Measurements from ENCODE around the gene SLC38A6. TPM values are rescaled to one million over a fixed set of nuclear protein-coding genes. Genes with fewer than 3 reads are reported as not detected.

SLC38A6 gene
- total RNA-seq, result 1 to 10 TPM; 3.5 to 6.8 (median 5.9) TPM
- long read RNA-seq, partial matches to known transcripts, result 0 of 3 reads
- long read RNA-seq, other reads (novel, unspliced or antisense), result 2 of 3 reads

GRCh38 chr14:60980811-60981632 is at the start of gene SLC38A6, which contains the start of gene TRMT5:
Gene SLC38A6, plus strand, starts transcription at chr14:60981245. Its CDS starts 33 bp downstream, at chr14:60981278.
Gene TRMT5, minus strand, starts transcription at chr14:60981079. Its CDS starts 106 bp downstream, at chr14:60980973.
- peak within 1 kb of the TSS; percentile 66 to 79 (median 68) for H3K27ac ChIP-seq
- peaks cover 0 to 6% (median 0%) of the 10 kb centered on the region in 4 donors for H3K36me3 ChIP-seq
- WGBS (ENCODE audit: insufficient coverage, low coverage, low lambda C conversion rate, missing lambda C conversion rate), result under 1% methylated on average over 33 of the region's 59 CpGs
- TF ChIP-seq POLR2A (IDR thresholded peaks at IDR 0.05) (peak; percentile 63), CTCF (IDR thresholded peaks at IDR 0.05) (no peak)
- H3K27me3 ChIP-seq, result no peaks in the 10 kb centered on the region
- no peaks in the 10 kb centered on the region for H3K9me3 ChIP-seq
- peak; percentile 93 to 95 (median 94) for DNase-seq
- intact Hi-C loops (cut with DNase I), result no loop called here
- H3K4me1 ChIP-seq, result peaks cover 0 to 6% (median 2%) of the 10 kb centered on the region in 4 donors
- peak within 1 kb of the TSS; percentile 81 to 87 (median 81) for H3K4me3 ChIP-seq
- ATAC-seq, result peak; percentile 96 to 99 (median 98)

- DNase-seq, result no peak
- H3K4me1 ChIP-seq, result no peaks in the 10 kb centered on the region
- WGBS (ENCODE audit: insufficient coverage, low coverage, low lambda C conversion rate, missing lambda C conversion rate), result 87% methylated on average over 6 of the region's 8 CpGs
- TF ChIP-seq POLR2A (IDR thresholded peaks at IDR 0.05) (no peak), CTCF (IDR thresholded peaks at IDR 0.05) (no peak)
- H3K4me3 ChIP-seq, result no peak overlapping the region
- ATAC-seq, result no peak
- H3K36me3 ChIP-seq, result no peaks in the 10 kb centered on the region
- no peaks in the 10 kb centered on the region for H3K9me3 ChIP-seq
- no peak overlapping the region for H3K27ac ChIP-seq
- H3K27me3 ChIP-seq, result no peaks in the 10 kb centered on the region
- intact Hi-C loops (cut with DNase I), result no loop called here
Measured at GRCh38 chr14:60933920-60934655, 47.0 kb upstream of the SLC38A6 start.

- intact Hi-C loops (cut with DNase I), result no loop called here
- DNase-seq (no peak), ATAC-seq (no peak)
- H3K27me3 ChIP-seq, result no peaks in the 10 kb centered on the region
- no peaks in the 10 kb centered on the region for H3K4me1 ChIP-seq
- no peak overlapping the region for H3K27ac ChIP-seq
- no peak overlapping the region for H3K4me3 ChIP-seq
- H3K36me3 ChIP-seq, result no peaks in the 10 kb centered on the region
- TF ChIP-seq CTCF (IDR thresholded peaks at IDR 0.05) (no peak), POLR2A (IDR thresholded peaks at IDR 0.05) (no peak)
- H3K9me3 ChIP-seq, result no peaks in the 10 kb centered on the region
Measured at GRCh38 chr14:60935319-60935718, 45.7 kb upstream of the SLC38A6 start.

GRCh38 chr14:60943637-60944032 is 37.4 kb upstream of the SLC38A6 start:
- no peaks in the 10 kb centered on the region for H3K27me3 ChIP-seq
- WGBS (ENCODE audit: insufficient coverage, low coverage, low lambda C conversion rate, missing lambda C conversion rate), result 100% methylated on average over 1 of the region's 1 CpG
- no peak overlapping the region for H3K27ac ChIP-seq
- DNase-seq (no peak), ATAC-seq (no peak)
- H3K36me3 ChIP-seq, result no peaks in the 10 kb centered on the region
- no peaks in the 10 kb centered on the region for H3K9me3 ChIP-seq
- H3K4me1 ChIP-seq, result no peaks in the 10 kb centered on the region
- no peak for TF ChIP-seq POLR2A (IDR thresholded peaks at IDR 0.05)
- TF ChIP-seq CTCF (IDR thresholded peaks at IDR 0.05), result no peak
- intact Hi-C loops (cut with DNase I), result no loop called here
- no peak overlapping the region for H3K4me3 ChIP-seq

All from right lobe of liver (tissue), 6 donors.